ENCODE measurements around the gene MBD3L2B.
"Not testable (repeated sequence)": the region's sequence is repeated elsewhere in the genome, so short reads cannot be mapped to it uniquely, and the experiment has no call there.

MBD3L2B gene

GRCh38 chr19:7021331-7021730, at the start of gene MBD3L2B:
Gene MBD3L2B, minus strand, starts transcription at chr19:7021431. Its CDS starts 34 bp downstream, at chr19:7021397.
- not testable (repeated sequence) for DNase-seq (ENCODE audit: low spot score)

- peak; percentile 52 for DNase-seq (ENCODE audit: low spot score)
Measured at GRCh38 chr19:7069904-7070226, 48.6 kb upstream of the MBD3L2B start.

GRCh38 chr19:7069042-7069903, 48.0 kb upstream of the MBD3L2B start, which contains the start of gene ZNF557:
Gene ZNF557, plus strand, starts transcription at chr19:7069703. Its CDS starts 5,372 bp downstream, at chr19:7075075.
- peak; percentile 95 for DNase-seq (ENCODE audit: low spot score)

GRCh38 chr19:7068599-7068998, 47.4 kb upstream of the MBD3L2B start:
- no peak for DNase-seq (ENCODE audit: low spot score)

- no peak for DNase-seq (ENCODE audit: low spot score)
Measured at GRCh38 chr19:7067716-7068115, 46.5 kb upstream of the MBD3L2B start.

GRCh38 chr19:7067122-7067521, 45.9 kb upstream of the MBD3L2B start:
- DNase-seq (ENCODE audit: low spot score) = peak; percentile 37

- DNase-seq (ENCODE audit: low spot score) = no peak
Measured at GRCh38 chr19:7063764-7064418, 42.7 kb upstream of the MBD3L2B start.

- DNase-seq (ENCODE audit: low spot score) = no peak
Measured at GRCh38 chr19:7063339-7063738, 42.1 kb upstream of the MBD3L2B start.

GRCh38 chr19:7059977-7060376, 38.7 kb upstream of the MBD3L2B start:
- not testable (repeated sequence) for DNase-seq (ENCODE audit: low spot score)

- DNase-seq (ENCODE audit: low spot score) = not testable (repeated sequence)
Measured at GRCh38 chr19:7058576-7058975, 37.3 kb upstream of the MBD3L2B start, which contains the start of gene MBD3L3. Gene MBD3L3, minus strand, starts transcription at chr19:7058676. Its CDS starts 71 bp downstream, at chr19:7058605.

GRCh38 chr19:7056371-7056770, 35.1 kb upstream of the MBD3L2B start:
- DNase-seq (ENCODE audit: low spot score) = not testable (repeated sequence)

GRCh38 chr19:7055679-7056078, 34.4 kb upstream of the MBD3L2B start:
- DNase-seq (ENCODE audit: low spot score) = not testable (repeated sequence)

- not testable (repeated sequence) for DNase-seq (ENCODE audit: low spot score)
Measured at GRCh38 chr19:7054635-7055368, 33.6 kb upstream of the MBD3L2B start.

- not testable (repeated sequence) for DNase-seq (ENCODE audit: low spot score)
Measured at GRCh38 chr19:7052896-7053295, 31.7 kb upstream of the MBD3L2B start.

GRCh38 chr19:7051421-7051820, 30.2 kb upstream of the MBD3L2B start:
- not testable (repeated sequence) for DNase-seq (ENCODE audit: low spot score)

- not testable (repeated sequence) for DNase-seq (ENCODE audit: low spot score)
Measured at GRCh38 chr19:7049021-7049420, 27.8 kb upstream of the MBD3L2B start, which contains the start of gene MBD3L2. Gene MBD3L2, plus strand, starts transcription at chr19:7049321. Its CDS starts 53 bp downstream, at chr19:7049374.

- not testable (repeated sequence) for DNase-seq (ENCODE audit: low spot score)
Measured at GRCh38 chr19:7041563-7041962, 20.3 kb upstream of the MBD3L2B start.

- DNase-seq (ENCODE audit: low spot score) = not testable (repeated sequence)
Measured at GRCh38 chr19:7040079-7040478, 18.8 kb upstream of the MBD3L2B start, which contains the start of gene MBD3L4. Gene MBD3L4, minus strand, starts transcription at chr19:7040179. Its CDS starts 35 bp downstream, at chr19:7040144.

GRCh38 chr19:7030278-7030677, 9.0 kb upstream of the MBD3L2B start, which contains the start of gene MBD3L5:
Gene MBD3L5, plus strand, starts transcription at chr19:7030578. Its CDS starts 34 bp downstream, at chr19:7030612.
- not testable (repeated sequence) for DNase-seq (ENCODE audit: low spot score)

- not testable (repeated sequence) for DNase-seq (ENCODE audit: low spot score)
Measured at GRCh38 chr19:7028790-7029189, 7.6 kb upstream of the MBD3L2B start.

- no peak for DNase-seq (ENCODE audit: low spot score)
Measured at GRCh38 chr19:7018828-7019227, 2.4 kb downstream of the MBD3L2B start.

GRCh38 chr19:7013678-7014077, 7.6 kb downstream of the MBD3L2B start:
- peak; percentile 47 for DNase-seq (ENCODE audit: low spot score)
